T-helper 1 cell treated with Interleukin-12 subunit alpha and Interleukin-12 subunit beta and Interleukin-4 antibody, amounts not matched to agents 30 ng/mL and 1 ng/mL, for 36 hours (primary cell): Measurements from ENCODE around the gene HIF1AN. TPM values are rescaled to one million over a fixed set of nuclear protein-coding genes. Genes with fewer than 3 reads are reported as not detected.

Source experiments
- total RNA-seq: library from RNA; stranded (reverse); gene quantifications from 2 replicates; pipeline ENCODE4 v1.2.3, GENCODE V29; 2022

The HIF1AN gene
- total RNA-seq, 1 donor from 2014 or later = 58.3 TPM

Other genes starting within 250 kb of the HIF1AN start
- 56.3 and 63.2 TPM in 2 replicates for gene BLOC1S2, start 249.3 kb upstream of the HIF1AN start, total RNA-seq
- gene PKD2L1, start 205.7 kb upstream of the HIF1AN start, total RNA-seq = 0.20 and 0.24 TPM in 2 replicates
- 123 and 125 TPM in 2 replicates for gene SCD, start 188.7 kb upstream of the HIF1AN start, total RNA-seq
- 0.20 TPM in 1 of 2 replicates, not detected in the other for gene WNT8B, start 72.9 kb upstream of the HIF1AN start, total RNA-seq
- gene SEC31B, start 16.1 kb upstream of the HIF1AN start, total RNA-seq = 260 and 267 TPM in 2 replicates
- gene NDUFB8, start 6.1 kb upstream of the HIF1AN start, total RNA-seq = 325 and 339 TPM in 2 replicates
- not detected in 2 replicates for gene PAX2, start 209.6 kb downstream of the HIF1AN start, total RNA-seq